Measurements from ENCODE around the gene FAM168B. TPM values are rescaled to one million over a fixed set of nuclear protein-coding genes. Genes with fewer than 3 reads are reported as not detected.
"Not testable (repeated sequence)": the region's sequence is repeated elsewhere in the genome, so short reads cannot be mapped to it uniquely, and the experiment has no call there.

FAM168B gene
- total RNA-seq, 1 donor from 2014 or later = 111 TPM

- Mint-ChIP-seq H3K27ac (ENCODE audit: unreplicated experiment) (peak overlapping the region; percentile 78), H3K27me3 (ENCODE audit: unreplicated experiment) (no peaks in the 10 kb centered on the region), H3K4me1 (ENCODE audit: unreplicated experiment) (peaks cover 24% of the 10 kb centered on the region), H3K4me3 (ENCODE audit: unreplicated experiment) (peak overlapping the region; percentile 79), H3K9me3 (ENCODE audit: unreplicated experiment) (no peaks in the 10 kb centered on the region), H3K36me3 (ENCODE audit: unreplicated experiment) (peaks cover 7% of the 10 kb centered on the region)
- no peak for TF ChIP-seq CTCF (IDR thresholded peaks at IDR 0.05)
- DNase-seq (ENCODE audit: extremely low spot score, unreplicated experiment) = no peak
Measured at GRCh38 chr2:131092458-131093005, 728 bp downstream of the FAM168B start.

GRCh38 chr2:131085646-131086045 is 7.6 kb downstream of the FAM168B start:
- DNase-seq (ENCODE audit: extremely low spot score, unreplicated experiment) = no peak
- H3K27me3 Mint-ChIP-seq (ENCODE audit: unreplicated experiment) = no peaks in the 10 kb centered on the region
- TF ChIP-seq CTCF (IDR thresholded peaks at IDR 0.05) = no peak
- no peak overlapping the region for H3K27ac Mint-ChIP-seq (ENCODE audit: unreplicated experiment)
- no peaks in the 10 kb centered on the region for H3K9me3 Mint-ChIP-seq (ENCODE audit: unreplicated experiment)
- H3K4me3 Mint-ChIP-seq (ENCODE audit: unreplicated experiment) = no peak overlapping the region
- peaks cover 31% of the 10 kb centered on the region for H3K36me3 Mint-ChIP-seq (ENCODE audit: unreplicated experiment)
- peaks cover 8% of the 10 kb centered on the region for H3K4me1 Mint-ChIP-seq (ENCODE audit: unreplicated experiment)

- Mint-ChIP-seq H3K36me3 (ENCODE audit: unreplicated experiment) (peaks cover 39% of the 10 kb centered on the region), H3K4me1 (ENCODE audit: unreplicated experiment) (peaks cover 1% of the 10 kb centered on the region), H3K27ac (ENCODE audit: unreplicated experiment) (no peak overlapping the region), H3K4me3 (ENCODE audit: unreplicated experiment) (no peak overlapping the region), H3K9me3 (ENCODE audit: unreplicated experiment) (no peaks in the 10 kb centered on the region), H3K27me3 (ENCODE audit: unreplicated experiment) (no peaks in the 10 kb centered on the region)
- no peak for TF ChIP-seq CTCF (IDR thresholded peaks at IDR 0.05)
- no peak for DNase-seq (ENCODE audit: extremely low spot score, unreplicated experiment)
Measured at GRCh38 chr2:131081190-131081589, 12.1 kb downstream of the FAM168B start.

GRCh38 chr2:131079931-131080330 is 13.3 kb downstream of the FAM168B start:
- not testable (repeated sequence) for H3K27me3 Mint-ChIP-seq (ENCODE audit: unreplicated experiment); H3K4me3 Mint-ChIP-seq (ENCODE audit: unreplicated experiment); DNase-seq (ENCODE audit: extremely low spot score, unreplicated experiment); H3K9me3 Mint-ChIP-seq (ENCODE audit: unreplicated experiment); H3K27ac Mint-ChIP-seq (ENCODE audit: unreplicated experiment); H3K4me1 Mint-ChIP-seq (ENCODE audit: unreplicated experiment)
- peaks cover 37% of the 10 kb centered on the region for H3K36me3 Mint-ChIP-seq (ENCODE audit: unreplicated experiment)

GRCh38 chr2:131077966-131078365 is 15.3 kb downstream of the FAM168B start:
- Mint-ChIP-seq H3K4me3 (ENCODE audit: unreplicated experiment) (no peak overlapping the region), H3K4me1 (ENCODE audit: unreplicated experiment) (peaks cover 1% of the 10 kb centered on the region), H3K27me3 (ENCODE audit: unreplicated experiment) (no peaks in the 10 kb centered on the region), H3K9me3 (ENCODE audit: unreplicated experiment) (no peaks in the 10 kb centered on the region), H3K36me3 (ENCODE audit: unreplicated experiment) (peaks cover 46% of the 10 kb centered on the region), H3K27ac (ENCODE audit: unreplicated experiment) (no peak overlapping the region)
- TF ChIP-seq CTCF (IDR thresholded peaks at IDR 0.05) = no peak
- DNase-seq (ENCODE audit: extremely low spot score, unreplicated experiment) = no peak

Measured in osteocyte (in vitro differentiated cells).